Sigmoid colon (tissue), 7 donors: Measurements from ENCODE around the gene CAMKK1. TPM values are rescaled to one million over a fixed set of nuclear protein-coding genes. Genes with fewer than 3 reads are reported as not detected.

ENCODE experiments used
- DNase-seq: peaks from one replicate; pipeline ENCODE4 v3.0.0-alpha.2; 2019
- H3K27ac ChIP-seq, 4 donors: fragments of 200-600 bp; sonication (generic); one replicate each; pipeline ENCODE4 v1.5.1; 2016 to 2019; ENCODE audit warnings: mild to moderate bottlenecking in 1 of 4
- H3K27me3 ChIP-seq, 3 donors: fragments of 200-600 bp; sonication (generic); one replicate each; pipeline ENCODE4 v1.5.1; 2019; ENCODE audit warnings: mild to moderate bottlenecking in 1 of 3
- H3K36me3 ChIP-seq, 4 donors: fragments of 200-600 bp; sonication (generic); one replicate each; pipeline ENCODE4 v1.5.1; 2016 to 2019
- H3K4me1 ChIP-seq, 4 donors: fragments of 200-600 bp; sonication (generic); one replicate each; pipeline ENCODE4 v1.5.1; 2017 to 2019
- H3K4me3 ChIP-seq, 4 donors: fragments of 200-600 bp; sonication (generic); one replicate each; pipeline ENCODE4 v1.5.1; 2017 to 2019; ENCODE audit warnings: mild to moderate bottlenecking in 2 of 4, moderate library complexity in 1 of 4
- H3K9me3 ChIP-seq, 4 donors: fragments of 200-600 bp in 3 of 4; sonication (generic) in 3 of 4; one replicate each; pipeline versions ENCODE4 v1.5.1 to v1.6.1; 2013 to 2019
- CTCF ChIP-seq, 4 experiments: fragments of 450-650 bp in 3 of 4; fragments of 200-600 bp in 1 of 4; IDR thresholded peaks; one replicate each; pipeline ENCODE4 v1.5.1; 2016 to 2019; ENCODE audit warnings: antibody characterized with exemption in 4 of 4, mild to moderate bottlenecking in 3 of 4, moderate library complexity in 2 of 4
- EP300 ChIP-seq, 4 donors: sonication (generic); formaldehyde crosslinking; IDR thresholded peaks; one replicate each; pipeline ENCODE4 v1.6.1; 2017; ENCODE audit warnings: antibody characterized with exemption in 4 of 4
- POLR2A ChIP-seq, 2 donors: fragments of 450-650 bp; IDR thresholded peaks; one replicate each; pipeline ENCODE4 v1.6.1; 2016; ENCODE audit warnings: antibody characterized with exemption in 2 of 2, mild to moderate bottlenecking in 2 of 2, moderate library complexity in 2 of 2
- POLR2AphosphoS5 ChIP-seq, 4 donors: sonication (generic); formaldehyde crosslinking; IDR thresholded peaks; one replicate each; pipeline ENCODE4 v1.6.1; 2017; ENCODE audit warnings: antibody characterized with exemption in 4 of 4
- WGBS, 2 donors: extraction: QIAGEN DNeasy Blood & Tissue Kit; methylation state at CpG; one replicate each; pipeline ENCODE4 v1.1.7; 2013; 5-methylcytosine and 5-hydroxymethylcytosine counted together
- intact Hi-C: fragments of 100-400 bp; cut with DNase I; formaldehyde crosslinking; loops from one replicate; pipeline ENCODE4 v1.15.1; 2023
- polyA plus RNA-seq, 3 donors: library from polyadenylated mRNA; stranded (reverse); fragments of 200-250 nt; gene quantifications; one replicate each; pipeline ENCODE4 v1.2.3, GENCODE V29; 2013
- total RNA-seq, 4 donors: library from RNA; depleted of rRNA; stranded (reverse); fragments of >200 nt; gene quantifications; one replicate each; pipeline ENCODE4 v1.1.0, GENCODE V29; 2016
- donor health status: healthy with polysubstance abuse.
- donor health status: Bipolar disorder and iron deficiency.
- donor health status: healthy.

The CAMKK1 gene
- total and polyA plus RNA-seq, 7 donors: 0.92 to 12.8 (median 6.3) TPM

GRCh38 chr17:3918372-3919122 is 25.7 kb upstream of the CAMKK1 start:
- H3K36me3 ChIP-seq: no peaks in the 10 kb centered on the region
- peak overlapping the region; percentile 67 to 75 (median 72) for H3K27ac ChIP-seq
- no peak overlapping the region for H3K4me3 ChIP-seq
- 51 to 74% methylated on average over 8 of the region's 8 CpGs for WGBS, 2 donors
- no peak for TF ChIP-seq POLR2AphosphoS5 (IDR thresholded peaks at IDR 0.05)
- no peak for TF ChIP-seq CTCF (IDR thresholded peaks at IDR 0.05)
- no peak for TF ChIP-seq POLR2A (IDR thresholded peaks at IDR 0.05)
- TF ChIP-seq EP300 (IDR thresholded peaks at IDR 0.05): no peak
- H3K4me1 ChIP-seq: peaks cover 0 to 28% (median 9%) of the 10 kb centered on the region in 4 donors
- intact Hi-C loops: loop anchor here (10.0 kb wide), 1 partner anchor 184 kb away; no protein-coding TSS in a partner anchor
- H3K27me3 ChIP-seq: no peaks in the 10 kb centered on the region
- H3K9me3 ChIP-seq: no peaks in the 10 kb centered on the region
- no peak for DNase-seq

- DNase-seq: no peak
- WGBS, 2 donors: 13 to 35% methylated on average over 11 of the region's 11 CpGs
- no peaks in the 10 kb centered on the region for H3K27me3 ChIP-seq
- intact Hi-C loops: loop anchor here (10.0 kb wide), 1 partner anchor 183 kb away; no protein-coding TSS in a partner anchor
- H3K36me3 ChIP-seq: no peaks in the 10 kb centered on the region
- no peak overlapping the region for H3K4me3 ChIP-seq
- no peak for TF ChIP-seq CTCF (IDR thresholded peaks at IDR 0.05)
- no peak for TF ChIP-seq EP300 (IDR thresholded peaks at IDR 0.05)
- no peak for TF ChIP-seq POLR2A (IDR thresholded peaks at IDR 0.05)
- no peak for TF ChIP-seq POLR2AphosphoS5 (IDR thresholded peaks at IDR 0.05)
- H3K4me1 ChIP-seq: peaks cover 0 to 28% (median 11%) of the 10 kb centered on the region in 4 donors
- no peaks in the 10 kb centered on the region for H3K9me3 ChIP-seq
- H3K27ac ChIP-seq: peak overlapping the region; percentile 22 to 75 (median 72)
Observed at GRCh38 chr17:3917391-3917931, 24.6 kb upstream of the CAMKK1 start.

GRCh38 chr17:3916825-3917224 is 24.0 kb upstream of the CAMKK1 start:
- Histone ChIP-seq H3K9me3 (no peaks in the 10 kb centered on the region), H3K4me1 (peaks cover 0 to 28% (median 11%) of the 10 kb centered on the region in 4 donors), H3K27me3 (no peaks in the 10 kb centered on the region), H3K36me3 (no peaks in the 10 kb centered on the region), H3K4me3 (no peak overlapping the region), H3K27ac (peak overlapping the region; percentile 22 to 75 (median 72))
- intact Hi-C loops: loop anchor here (10.0 kb wide), 1 partner anchor 182 kb away; no protein-coding TSS in a partner anchor
- no peak for DNase-seq
- WGBS, 2 donors: 41 to 50% methylated on average over 10 of the region's 10 CpGs
- no peak for TF ChIP-seq CTCF (IDR thresholded peaks at IDR 0.05)
- no peak for TF ChIP-seq POLR2AphosphoS5 (IDR thresholded peaks at IDR 0.05)
- TF ChIP-seq EP300 (IDR thresholded peaks at IDR 0.05): no peak
- TF ChIP-seq POLR2A (IDR thresholded peaks at IDR 0.05): no peak

GRCh38 chr17:3915995-3916696 is 23.3 kb upstream of the CAMKK1 start, which contains the start of gene P2RX1:
Gene P2RX1 (minus strand): TSS chr17:3916465. CDS start chr17:3916225, 240 bp downstream.
- H3K4me3 ChIP-seq: peak within 1 kb of the TSS in 3 of 4 donors; percentile 4 to 37 (median 35)
- no peak for DNase-seq
- intact Hi-C loops: loop anchor here (10.0 kb wide), 1 partner anchor 181 kb away; no protein-coding TSS in a partner anchor

More at GRCh38 chr17:3915995-3916696, 23.3 kb upstream of the CAMKK1 start, which contains the start of gene P2RX1:
- Histone ChIP-seq H3K9me3 (no peaks in the 10 kb centered on the region), H3K27me3 (no peaks in the 10 kb centered on the region), H3K27ac (peak within 1 kb of the TSS; percentile 22 to 75 (median 72)), H3K36me3 (no peaks in the 10 kb centered on the region), H3K4me1 (peaks cover 0 to 28% (median 11%) of the 10 kb centered on the region in 4 donors)
- peak in 2 of 4 donors; percentile 41 to 65 for TF ChIP-seq POLR2AphosphoS5 (IDR thresholded peaks at IDR 0.05)
- TF ChIP-seq EP300 (IDR thresholded peaks at IDR 0.05): no peak
- TF ChIP-seq POLR2A (IDR thresholded peaks at IDR 0.05): no peak
- 51 to 59% methylated on average over 28 of the region's 28 CpGs for WGBS, 2 donors
